A673 (cell line): ENCODE results near the gene SERPINB7. TPM values are rescaled to one million over a fixed set of nuclear protein-coding genes. Genes with fewer than 3 reads are reported as not detected.

Experiments used
- BruUV-seq: library from RNA; stranded (reverse); fragments of 400-500 nt; replicated peaks from 2 replicates; lab custom pipeline; 2021; lab: Mats Ljungman, UMichigan
- CTCF ChIA-PET: fragments of 300-600 bp; sonication (Branson Sonifier 250); formaldehyde crosslinking; loops from one replicate; lab custom pipeline; 2022; ENCODE audit warnings: antibody characterized with exemption; lab: Charles Lee
- POLR2A ChIA-PET: fragments of 300-600 bp; sonication (Branson Sonifier 250); formaldehyde crosslinking; loops from one replicate; lab custom pipeline; 2022; ENCODE audit warnings: antibody characterized with exemption; ENCODE audit not compliant: low non-redundant PET; lab: Charles Lee
- DNase-seq: peaks from one replicate; pipeline ENCODE4 v3.0.0-alpha.2; 2015; ENCODE audit warnings: low spot score
- H3K27ac ChIP-seq: fragments of 200-600 bp; sonication (generic); 2 replicates; pipeline ENCODE4 v1.5.1; 2016; ENCODE audit warnings: mixed run types, low read depth, mild to moderate bottlenecking, mixed read lengths, antibody characterized with exemption, low read length; ENCODE audit not compliant: poor library complexity, severe bottlenecking
- H3K27me3 ChIP-seq: fragments of 200-600 bp; sonication (generic); replicated peaks from 2 replicates; pipeline ENCODE4 v1.6.1; 2017; ENCODE audit warnings: mixed run types, low read depth, mild to moderate bottlenecking, mixed read lengths, antibody characterized with exemption, low read length; ENCODE audit not compliant: insufficient read depth, poor library complexity
- H3K36me3 ChIP-seq: fragments of 200-600 bp; sonication (generic); 2 replicates; pipeline ENCODE4 v1.6.1; 2016; ENCODE audit warnings: mixed run types, mild to moderate bottlenecking, mixed read lengths, antibody characterized with exemption, low read length; ENCODE audit not compliant: insufficient read depth, poor library complexity, severe bottlenecking
- H3K4me1 ChIP-seq: fragments of 200-600 bp; sonication (generic); 2 replicates; pipeline ENCODE4 v1.6.1; 2017; ENCODE audit warnings: mixed run types, mild to moderate bottlenecking, mixed read lengths, antibody characterized with exemption, low read length; ENCODE audit not compliant: insufficient read depth, poor library complexity, severe bottlenecking
- H3K4me3 ChIP-seq: fragments of 200-600 bp; sonication (generic); 2 replicates; pipeline ENCODE4 v1.5.1; 2016; ENCODE audit warnings: low read depth, mixed run types, mild to moderate bottlenecking, mixed read lengths, low read length; ENCODE audit not compliant: poor library complexity, severe bottlenecking
- H3K9me3 ChIP-seq: fragments of 200-600 bp; sonication (generic); 2 replicates; pipeline ENCODE4 v1.6.1; 2016; ENCODE audit warnings: mixed run types, low read depth, mild to moderate bottlenecking, mixed read lengths, antibody characterized with exemption, low read length; ENCODE audit not compliant: poor library complexity, severe bottlenecking
- EZH2 ChIP-seq: fragments of 200-600 bp; sonication (generic); IDR thresholded peaks from 2 replicates; pipeline ENCODE4 v1.6.1; 2017; ENCODE audit warnings: borderline replicate concordance, low read depth, mild to moderate bottlenecking, mixed read lengths, antibody characterized with exemption, low read length; ENCODE audit not compliant: poor library complexity, severe bottlenecking
- intact Hi-C: fragments of 100-400 bp; cut with micrococcal nuclease; formaldehyde crosslinking; loops from one replicate; pipeline ENCODE4 v1.10.0; 2022; ENCODE audit not compliant: unreplicated experiment
- total RNA-seq: library from RNA; stranded (reverse); gene quantifications from 2 replicates; pipeline ENCODE4 v1.2.3, GENCODE V29; 2021
- TF ChIP-seq, protein P1 (sequence below): fragments of 300-800, 200-600 bp; sonication (generic); conservative IDR thresholded peaks from 2 replicates; pipeline ENCODE4 v1.5.1; 2017; ENCODE audit warnings: low read depth, mild to moderate bottlenecking, antibody characterized with exemption, low read length, moderate library complexity, mixed read lengths

Gene SERPINB7
- total RNA-seq, 1 experiment from 2014 or later: 12.8 TPM

DNA sequence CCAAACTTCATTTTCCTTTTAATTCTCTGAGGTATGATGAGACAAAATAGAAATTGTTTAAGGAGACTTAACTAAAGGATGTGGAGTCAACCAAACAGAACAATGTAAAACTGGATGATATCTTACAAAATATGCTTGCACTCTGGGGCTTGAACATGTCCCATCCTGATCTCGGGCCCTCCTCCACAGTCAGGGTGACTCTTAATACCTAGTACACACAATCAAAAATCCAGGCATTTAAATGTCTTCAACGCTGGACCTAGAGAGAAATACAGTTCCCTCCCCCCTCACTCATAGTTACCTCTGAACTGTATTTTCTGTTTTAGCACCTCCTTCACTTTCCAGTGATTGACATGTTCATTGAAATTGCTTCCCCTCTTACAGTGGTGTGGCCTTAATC lies 75.4 kb downstream of the SERPINB7 start:
- Histone ChIP-seq H3K4me3 (no peak overlapping the region), H3K27ac (no peak overlapping the region), H3K36me3 (no peaks in the 10 kb centered on the region), H3K27me3 (no peaks in the 10 kb centered on the region), H3K9me3 (no peaks in the 10 kb centered on the region), H3K4me1 (peaks cover 27% of the 10 kb centered on the region)
- TF ChIP-seq, protein P1, sequence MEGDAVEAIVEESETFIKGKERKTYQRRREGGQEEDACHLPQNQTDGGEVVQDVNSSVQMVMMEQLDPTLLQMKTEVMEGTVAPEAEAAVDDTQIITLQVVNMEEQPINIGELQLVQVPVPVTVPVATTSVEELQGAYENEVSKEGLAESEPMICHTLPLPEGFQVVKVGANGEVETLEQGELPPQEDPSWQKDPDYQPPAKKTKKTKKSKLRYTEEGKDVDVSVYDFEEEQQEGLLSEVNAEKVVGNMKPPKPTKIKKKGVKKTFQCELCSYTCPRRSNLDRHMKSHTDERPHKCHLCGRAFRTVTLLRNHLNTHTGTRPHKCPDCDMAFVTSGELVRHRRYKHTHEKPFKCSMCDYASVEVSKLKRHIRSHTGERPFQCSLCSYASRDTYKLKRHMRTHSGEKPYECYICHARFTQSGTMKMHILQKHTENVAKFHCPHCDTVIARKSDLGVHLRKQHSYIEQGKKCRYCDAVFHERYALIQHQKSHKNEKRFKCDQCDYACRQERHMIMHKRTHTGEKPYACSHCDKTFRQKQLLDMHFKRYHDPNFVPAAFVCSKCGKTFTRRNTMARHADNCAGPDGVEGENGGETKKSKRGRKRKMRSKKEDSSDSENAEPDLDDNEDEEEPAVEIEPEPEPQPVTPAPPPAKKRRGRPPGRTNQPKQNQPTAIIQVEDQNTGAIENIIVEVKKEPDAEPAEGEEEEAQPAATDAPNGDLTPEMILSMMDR: no peak
- no peak for TF ChIP-seq EZH2
- BruUV-seq: no TSS peak
- ChIA-PET CTCF (no interaction called here), POLR2A (no interaction called here)
- intact Hi-C loops: loop anchor here (1.0 kb wide), 1 partner anchor 129 kb away; no protein-coding TSS in a partner anchor
- DNase-seq: no peak

Other genes with a start within 250 kb of the SERPINB7 start
- not detected in 2 replicates for gene SERPINB12, start 233.0 kb upstream of the SERPINB7 start, total RNA-seq
- 0.49 and 0.50 TPM in 2 replicates for gene SERPINB13, start 188.1 kb upstream of the SERPINB7 start, total RNA-seq
- gene SERPINB4, start 131.2 kb upstream of the SERPINB7 start, total RNA-seq: not detected in 2 replicates
- not detected in 2 replicates for gene SERPINB3, start 113.5 kb upstream of the SERPINB7 start, total RNA-seq
- gene SERPINB11, start 72.5 kb upstream of the SERPINB7 start, total RNA-seq: not detected in 2 replicates
- 1.7 and 2.5 TPM in 2 replicates for gene SERPINB2, start 112.3 kb downstream of the SERPINB7 start, total RNA-seq
- gene SERPINB10, start 132.5 kb downstream of the SERPINB7 start, total RNA-seq: not detected in 2 replicates
- gene HMSD, start 173.9 kb downstream of the SERPINB7 start, total RNA-seq: 31.6 and 58.1 TPM in 2 replicates
- 11.3 and 26.4 TPM in 2 replicates for gene SERPINB8, start 194.7 kb downstream of the SERPINB7 start, total RNA-seq